C4-2B (cell line): Measurements from ENCODE around the gene LBP.
"Not testable (repeated sequence)": the region's sequence is repeated elsewhere in the genome, so short reads cannot be mapped to it uniquely, and the experiment has no call there.

ENCODE experiments used
- H3K27ac ChIP-seq: fragments of 450-650 bp; 2 replicates; pipeline ENCODE4 v1.5.1; 2017
- CTCF ChIP-seq: fragments of 450-650 bp; conservative IDR thresholded peaks from 2 replicates; pipeline ENCODE4 v1.5.1; 2017; ENCODE audit warnings: mild to moderate bottlenecking
- ZFX ChIP-seq: fragments of 450-650 bp; IDR thresholded peaks from 2 replicates; pipeline ENCODE4 v1.6.1; 2017

The LBP gene

GRCh38 chr20:38311091-38311490 is 35.2 kb upstream of the LBP start:
- TF ChIP-seq ZFX (no peak), CTCF (no peak)

GRCh38 chr20:38311491-38311890 is 34.8 kb upstream of the LBP start:
- no peak overlapping the region for H3K27ac ChIP-seq
- TF ChIP-seq ZFX: no peak
- TF ChIP-seq CTCF: no peak

More at GRCh38 chr20:38311091-38311490, 35.2 kb upstream of the LBP start:
- H3K27ac ChIP-seq: no peak overlapping the region

- TF ChIP-seq ZFX (no peak), CTCF (no peak)
These were observed 32.6 kb upstream of the LBP start for GRCh38 chr20:38313676-38314075.

GRCh38 chr20:38314350-38314749 is 31.9 kb upstream of the LBP start:
- H3K27ac ChIP-seq: not testable (repeated sequence)

More at GRCh38 chr20:38313676-38314075, 32.6 kb upstream of the LBP start:
- no peak overlapping the region for H3K27ac ChIP-seq

GRCh38 chr20:38315290-38315966 is 30.9 kb upstream of the LBP start:
- no peak overlapping the region for H3K27ac ChIP-seq
- TF ChIP-seq ZFX: no peak
- no peak for TF ChIP-seq CTCF

- H3K27ac ChIP-seq: no peak overlapping the region
- no peak for TF ChIP-seq CTCF
- no peak for TF ChIP-seq ZFX
These were observed 29.9 kb upstream of the LBP start for GRCh38 chr20:38316341-38316740.

GRCh38 chr20:38317422-38317821 is 28.9 kb upstream of the LBP start:
- H3K27ac ChIP-seq: no peak overlapping the region
- TF ChIP-seq ZFX (no peak), CTCF (no peak)

- TF ChIP-seq CTCF (no peak), ZFX (no peak)
- no peak overlapping the region for H3K27ac ChIP-seq
These were observed 26.1 kb upstream of the LBP start for GRCh38 chr20:38320221-38320620.
